CD8-positive, alpha-beta memory T cell (primary cell): ENCODE measurements around the gene FILIP1. TPM values are rescaled to one million over a fixed set of nuclear protein-coding genes. Genes with fewer than 3 reads are reported as not detected.

Experiments
- CTCF ChIA-PET: fragments of 350-600 bp; sonication (Branson Sonifier 250); formaldehyde crosslinking; loops from one replicate; lab custom pipeline; 2021; ENCODE audit warnings: antibody characterized with exemption; lab: Charles Lee
- POLR2A ChIA-PET: fragments of 350-600 bp; sonication (Branson Sonifier 250); formaldehyde crosslinking; loops from one replicate; lab custom pipeline; 2021; ENCODE audit warnings: antibody characterized with exemption; lab: Charles Lee
- DNase-seq, 5 donors: peaks; one replicate each; pipeline versions ENCODE4 v3.0.0 to v3.0.0-alpha.2; 2020 to 2022; ENCODE audit warnings: mixed read lengths in 1 of 5
- H3K27ac ChIP-seq: one replicate; pipeline ENCODE4 v1.7.0; 2013; ENCODE audit warnings: low read depth, mild to moderate bottlenecking, low read length, moderate library complexity
- H3K27me3 ChIP-seq: 2 replicates; pipeline ENCODE4 v1.7.0; 2013; ENCODE audit warnings: low read length, mild to moderate bottlenecking; ENCODE audit not compliant: insufficient read depth, poor library complexity, severe bottlenecking
- H3K36me3 ChIP-seq: 2 replicates; pipeline ENCODE4 v1.7.0; 2013; ENCODE audit warnings: mild to moderate bottlenecking, low read length, moderate library complexity; ENCODE audit not compliant: insufficient read depth
- H3K4me1 ChIP-seq: 2 replicates; pipeline ENCODE4 v1.7.0; 2013; ENCODE audit warnings: mild to moderate bottlenecking, low read length, moderate library complexity; ENCODE audit not compliant: insufficient read depth
- H3K4me3 ChIP-seq: 2 replicates; pipeline ENCODE4 v1.7.0; 2013; ENCODE audit warnings: mild to moderate bottlenecking, low read length
- H3K9me3 ChIP-seq: 2 replicates; pipeline ENCODE4 v1.7.0; 2013; ENCODE audit warnings: mild to moderate bottlenecking, low read length
- H3K27ac Mint-ChIP-seq, 8 donors: one replicate each; pipeline ENCODE4 v1.8.0; 2020 to 2021; ENCODE audit warnings: mixed read lengths in 8 of 8, mild to moderate bottlenecking in 6 of 8, inconsistent platforms in 3 of 8, moderate library complexity in 3 of 8
- H3K27me3 Mint-ChIP-seq, 2 donors: one replicate each; pipeline ENCODE4 v1.8.0; 2020 to 2021; ENCODE audit warnings: mixed read lengths in 2 of 2, mild to moderate bottlenecking in 1 of 2, moderate library complexity in 1 of 2
- H3K36me3 Mint-ChIP-seq, 3 donors: one replicate each; pipeline ENCODE4 v1.8.0; 2020 to 2021; ENCODE audit warnings: mixed read lengths in 3 of 3, inconsistent platforms in 1 of 3, mild to moderate bottlenecking in 1 of 3
- H3K4me1 Mint-ChIP-seq, 3 donors: one replicate each; pipeline ENCODE4 v1.8.0; 2020 to 2021; ENCODE audit warnings: mixed read lengths in 3 of 3, inconsistent platforms in 1 of 3, mild to moderate bottlenecking in 1 of 3
- H3K4me3 Mint-ChIP-seq, 7 donors: one replicate each; pipeline ENCODE4 v1.8.0; 2020 to 2021; ENCODE audit warnings: mixed read lengths in 7 of 7, mild to moderate bottlenecking in 6 of 7, moderate library complexity in 4 of 7, inconsistent platforms in 2 of 7
- H3K9me3 Mint-ChIP-seq, 5 donors: one replicate each; pipeline ENCODE4 v1.8.0; 2020 to 2022; ENCODE audit warnings: mixed read lengths in 5 of 5, mild to moderate bottlenecking in 3 of 5, moderate library complexity in 2 of 5, inconsistent platforms in 1 of 5
- polyA plus RNA-seq: library from polyadenylated mRNA; unstranded; fragments of 300-500 nt; fragmentation: Illumina TruSeq; gene quantifications from one replicate; pipeline ENCODE4 v1.2.3, GENCODE V29; 2021
- total RNA-seq, 2 experiments: library from RNA; stranded (reverse); gene quantifications; one replicate each; pipeline ENCODE4 v1.2.3, GENCODE V29; 2021

FILIP1 gene
- total and polyA plus RNA-seq, 3 experiments from 2014 or later = not detected

GRCh38 chr6:75421316-75422023 lies 72.1 kb downstream of the FILIP1 start:
- ChIA-PET POLR2A (no interaction called here), CTCF (no interaction called here)
- Mint-ChIP-seq H3K4me3 (no peak overlapping the region), H3K27me3 (peaks cover 0 to 14% of the 10 kb centered on the region in 2 donors), H3K27ac (peak overlapping the region in 1 of 8 donors; percentile 68), H3K36me3 (no peaks in the 10 kb centered on the region), H3K9me3 (no peaks in the 10 kb centered on the region), H3K4me1 (peaks cover 4 to 5% (median 4%) of the 10 kb centered on the region in 3 donors)
- Histone ChIP-seq H3K9me3 (no peaks in the 10 kb centered on the region), H3K4me1 (no peaks in the 10 kb centered on the region), H3K4me3 (no peak overlapping the region), H3K27me3 (no peaks in the 10 kb centered on the region), H3K27ac (no peak overlapping the region), H3K36me3 (no peaks in the 10 kb centered on the region)
- no peak for DNase-seq

DNA sequence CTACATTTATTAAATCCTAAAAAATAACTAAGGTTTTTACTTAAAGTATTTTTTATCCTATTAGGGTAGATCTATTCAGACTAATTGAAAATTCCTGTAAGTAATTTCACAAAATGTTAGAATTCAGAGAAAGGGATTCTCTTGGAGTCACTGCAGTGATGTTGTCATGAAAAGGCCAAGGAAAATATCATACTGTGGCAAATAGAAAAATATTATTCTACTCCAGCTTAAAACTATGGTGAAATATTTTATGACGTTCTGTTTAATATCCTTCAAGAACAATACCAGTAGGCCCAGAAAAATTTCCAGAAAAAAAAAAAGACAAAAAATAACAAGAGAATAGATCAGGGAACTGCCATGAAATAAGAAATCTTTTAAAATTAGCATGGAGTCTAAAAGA lies 73.6 kb downstream of the FILIP1 start:
- H3K4me3 Mint-ChIP-seq = no peak overlapping the region
- H3K9me3 Mint-ChIP-seq = no peaks in the 10 kb centered on the region
- no peak overlapping the region for H3K27ac Mint-ChIP-seq
- no peaks in the 10 kb centered on the region for H3K36me3 ChIP-seq
- POLR2A ChIA-PET = no interaction called here
- H3K9me3 ChIP-seq = no peaks in the 10 kb centered on the region
- H3K4me1 Mint-ChIP-seq = peaks cover 3 to 4% (median 3%) of the 10 kb centered on the region in 3 donors
- H3K27me3 Mint-ChIP-seq = peaks cover 0 to 21% of the 10 kb centered on the region in 2 donors
- no peak overlapping the region for H3K27ac ChIP-seq
- no peak overlapping the region for H3K4me3 ChIP-seq
- CTCF ChIA-PET = no interaction called here
- H3K36me3 Mint-ChIP-seq = no peaks in the 10 kb centered on the region
- no peak for DNase-seq
- H3K27me3 ChIP-seq = no peaks in the 10 kb centered on the region
- no peaks in the 10 kb centered on the region for H3K4me1 ChIP-seq

GRCh38 chr6:75419416-75419815 lies 74.2 kb downstream of the FILIP1 start:
- H3K36me3 Mint-ChIP-seq = no peaks in the 10 kb centered on the region
- Histone ChIP-seq H3K27ac (no peak overlapping the region), H3K27me3 (no peaks in the 10 kb centered on the region), H3K36me3 (no peaks in the 10 kb centered on the region), H3K4me3 (no peak overlapping the region), H3K9me3 (no peaks in the 10 kb centered on the region), H3K4me1 (no peaks in the 10 kb centered on the region)
- H3K4me1 Mint-ChIP-seq = no peaks in the 10 kb centered on the region
- ChIA-PET POLR2A (no interaction called here), CTCF (no interaction called here)
- no peak overlapping the region for H3K4me3 Mint-ChIP-seq
- H3K9me3 Mint-ChIP-seq = no peaks in the 10 kb centered on the region
- no peak for DNase-seq
- peaks cover 0 to 27% of the 10 kb centered on the region in 2 donors for H3K27me3 Mint-ChIP-seq
- no peak overlapping the region for H3K27ac Mint-ChIP-seq

GRCh38 chr6:75418233-75418632 lies 75.4 kb downstream of the FILIP1 start:
- Histone ChIP-seq H3K27ac (no peak overlapping the region), H3K4me1 (no peaks in the 10 kb centered on the region), H3K27me3 (no peaks in the 10 kb centered on the region), H3K9me3 (no peaks in the 10 kb centered on the region), H3K36me3 (no peaks in the 10 kb centered on the region), H3K4me3 (no peak overlapping the region)
- no peak overlapping the region for H3K4me3 Mint-ChIP-seq
- peaks cover 5 to 37% of the 10 kb centered on the region in 2 donors for H3K27me3 Mint-ChIP-seq
- no peak for DNase-seq
- no peaks in the 10 kb centered on the region for H3K36me3 Mint-ChIP-seq
- ChIA-PET POLR2A (no interaction called here), CTCF (no interaction called here)
- no peaks in the 10 kb centered on the region for H3K4me1 Mint-ChIP-seq
- no peak overlapping the region for H3K27ac Mint-ChIP-seq
- no peaks in the 10 kb centered on the region for H3K9me3 Mint-ChIP-seq

- no peaks in the 10 kb centered on the region for H3K27me3 ChIP-seq
- H3K4me1 Mint-ChIP-seq = no peaks in the 10 kb centered on the region
- DNase-seq = no peak
- no peaks in the 10 kb centered on the region for H3K36me3 Mint-ChIP-seq
- peaks cover 17 to 55% of the 10 kb centered on the region in 2 donors for H3K27me3 Mint-ChIP-seq
- H3K9me3 Mint-ChIP-seq = peaks cover 0 to 3% (median 0%) of the 10 kb centered on the region in 5 donors
- no peaks in the 10 kb centered on the region for H3K9me3 ChIP-seq
- H3K4me3 ChIP-seq = no peak overlapping the region
- H3K27ac ChIP-seq = no peak overlapping the region
- POLR2A ChIA-PET = no interaction called here
- CTCF ChIA-PET = no interaction called here
- no peaks in the 10 kb centered on the region for H3K36me3 ChIP-seq
- no peak overlapping the region for H3K27ac Mint-ChIP-seq
- H3K4me3 Mint-ChIP-seq = no peak overlapping the region
- H3K4me1 ChIP-seq = no peaks in the 10 kb centered on the region
Observed at GRCh38 chr6:75416443-75416842, 77.2 kb downstream of the FILIP1 start.

DNA sequence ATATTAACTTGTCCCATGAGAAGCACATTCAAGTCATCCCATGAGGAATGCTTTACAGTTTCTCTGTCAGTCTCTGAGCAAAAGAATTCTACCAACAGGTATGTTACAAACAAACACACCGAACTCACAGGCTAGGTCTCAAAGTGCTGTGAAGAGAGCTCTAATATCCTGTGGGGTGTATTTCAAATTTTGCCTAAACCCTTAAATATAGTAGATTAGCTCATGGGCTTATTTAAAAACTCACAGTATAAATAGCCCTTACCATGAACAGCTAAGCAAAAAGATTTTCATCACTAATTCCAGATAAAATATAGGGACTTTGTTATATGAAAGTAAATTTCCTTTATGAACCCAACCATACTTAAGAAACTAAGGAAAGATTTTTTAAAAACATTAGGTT lies 77.8 kb downstream of the FILIP1 start:
- Histone ChIP-seq H3K4me1 (no peaks in the 10 kb centered on the region), H3K9me3 (no peaks in the 10 kb centered on the region), H3K36me3 (no peaks in the 10 kb centered on the region), H3K4me3 (no peak overlapping the region), H3K27me3 (no peaks in the 10 kb centered on the region), H3K27ac (no peak overlapping the region)
- H3K4me1 Mint-ChIP-seq = no peaks in the 10 kb centered on the region
- H3K27me3 Mint-ChIP-seq = peaks cover 21 to 57% of the 10 kb centered on the region in 2 donors
- H3K9me3 Mint-ChIP-seq = peaks cover 0 to 3% (median 0%) of the 10 kb centered on the region in 5 donors
- no peak overlapping the region for H3K27ac Mint-ChIP-seq
- no peaks in the 10 kb centered on the region for H3K36me3 Mint-ChIP-seq
- ChIA-PET POLR2A (no interaction called here), CTCF (no interaction called here)
- H3K4me3 Mint-ChIP-seq = no peak overlapping the region
- no peak for DNase-seq

- no peaks in the 10 kb centered on the region for H3K4me1 ChIP-seq
- H3K4me3 Mint-ChIP-seq = no peak overlapping the region
- H3K36me3 Mint-ChIP-seq = no peaks in the 10 kb centered on the region
- H3K27ac ChIP-seq = no peak overlapping the region
- ChIA-PET POLR2A (no interaction called here), CTCF (no interaction called here)
- H3K27me3 Mint-ChIP-seq = peaks cover 22 to 58% of the 10 kb centered on the region in 2 donors
- no peak for DNase-seq
- H3K27ac Mint-ChIP-seq = no peak overlapping the region
- no peaks in the 10 kb centered on the region for H3K4me1 Mint-ChIP-seq
- no peaks in the 10 kb centered on the region for H3K9me3 ChIP-seq
- H3K27me3 ChIP-seq = no peaks in the 10 kb centered on the region
- H3K9me3 Mint-ChIP-seq = peaks cover 0 to 3% (median 0%) of the 10 kb centered on the region in 5 donors
- no peaks in the 10 kb centered on the region for H3K36me3 ChIP-seq
- no peak overlapping the region for H3K4me3 ChIP-seq
Observed at GRCh38 chr6:75414445-75415021, 79.1 kb downstream of the FILIP1 start.

DNA sequence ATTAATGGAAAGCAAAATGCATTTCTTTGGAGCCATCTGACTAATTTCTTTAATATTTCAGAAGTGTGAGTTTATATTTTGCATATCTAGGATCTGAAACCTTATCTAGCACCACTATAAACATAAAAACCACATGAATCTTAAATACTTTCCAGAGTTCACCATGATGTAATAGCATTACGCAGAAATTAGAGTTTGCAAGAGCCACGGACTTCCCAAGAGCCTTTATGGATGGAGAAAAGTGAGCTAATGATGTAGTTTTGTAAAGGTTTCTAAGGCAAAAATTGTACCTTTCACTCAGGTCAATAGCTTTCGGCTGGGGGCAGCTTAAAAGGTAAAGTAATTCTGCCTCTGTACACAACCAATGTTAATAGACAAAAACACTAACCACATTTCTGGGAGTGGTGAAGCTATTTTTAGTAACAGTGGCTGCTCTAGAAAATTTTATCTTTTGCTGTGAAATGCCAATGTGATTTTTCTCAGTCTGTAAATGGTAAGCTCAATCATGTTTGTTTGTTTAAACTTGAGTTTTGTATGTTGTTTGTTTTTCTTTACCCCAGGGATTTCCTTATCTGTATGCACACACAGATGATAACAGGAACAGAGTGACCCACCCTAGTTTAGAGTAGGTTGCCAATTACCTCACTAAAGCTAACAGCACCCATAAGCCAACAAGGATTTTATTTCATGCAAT lies 80.5 kb downstream of the FILIP1 start:
- Histone ChIP-seq H3K36me3 (no peaks in the 10 kb centered on the region), H3K4me3 (no peak overlapping the region), H3K27ac (no peak overlapping the region), H3K27me3 (no peaks in the 10 kb centered on the region), H3K9me3 (no peaks in the 10 kb centered on the region), H3K4me1 (no peaks in the 10 kb centered on the region)
- ChIA-PET POLR2A (no interaction called here), CTCF (interaction anchor here (1.0 kb wide), 1 partner anchor 96 kb away, joined by 3 read pairs; no protein-coding TSS in a partner anchor)
- Mint-ChIP-seq H3K27ac (no peak overlapping the region), H3K4me1 (no peaks in the 10 kb centered on the region), H3K36me3 (no peaks in the 10 kb centered on the region), H3K27me3 (peaks cover 22 to 56% of the 10 kb centered on the region in 2 donors), H3K9me3 (peaks cover 0 to 3% (median 0%) of the 10 kb centered on the region in 5 donors), H3K4me3 (no peak overlapping the region)
- DNase-seq = no peak
